ENCODE measurements around the gene MLH3. TPM values are rescaled to one million over a fixed set of nuclear protein-coding genes. Genes with fewer than 3 reads are reported as not detected.

The MLH3 gene
- total RNA-seq, 2 donors from 2014 or later: 16.1 to 19.1 TPM

- Histone ChIP-seq H3K4me3 (no peak overlapping the region), H3K27ac (no peak overlapping the region)
- TF ChIP-seq CTCF (IDR thresholded peaks at IDR 0.05): no peak
These were observed 38.0 kb downstream of the MLH3 start for GRCh38 chr14:75013290-75013689.

GRCh38 chr14:75011356-75011994 is 39.8 kb downstream of the MLH3 start:
- peaks cover 59% of the 10 kb centered on the region for H3K36me3 ChIP-seq

More at GRCh38 chr14:75013290-75013689, 38.0 kb downstream of the MLH3 start:
- Histone ChIP-seq H3K9me3 (no peaks in the 10 kb centered on the region), H3K27me3 (no peaks in the 10 kb centered on the region), H3K4me1 (peaks cover 0 to 33% of the 10 kb centered on the region in 2 donors), H3K36me3 (peaks cover 59% of the 10 kb centered on the region)
- no peak for DNase-seq (ENCODE audit: low spot score)

GRCh38 chr14:75010472-75011093 is 40.7 kb downstream of the MLH3 start:
- Histone ChIP-seq H3K36me3 (peaks cover 59% of the 10 kb centered on the region), H3K27ac (peak overlapping the region in 1 of 2 donors; percentile 71)

More at GRCh38 chr14:75011356-75011994, 39.8 kb downstream of the MLH3 start:
- Histone ChIP-seq H3K4me1 (peaks cover 0 to 33% of the 10 kb centered on the region in 2 donors), H3K9me3 (no peaks in the 10 kb centered on the region), H3K4me3 (no peak overlapping the region), H3K27me3 (no peaks in the 10 kb centered on the region), H3K27ac (peak overlapping the region; percentile 40 to 71)
- TF ChIP-seq CTCF (IDR thresholded peaks at IDR 0.05): no peak
- no peak for DNase-seq (ENCODE audit: low spot score)

GRCh38 chr14:75009176-75009575 is 42.1 kb downstream of the MLH3 start:
- Histone ChIP-seq H3K4me1 (peaks cover 0 to 42% of the 10 kb centered on the region in 2 donors), H3K9me3 (no peaks in the 10 kb centered on the region), H3K36me3 (peaks cover 57% of the 10 kb centered on the region), H3K27ac (no peak overlapping the region), H3K4me3 (no peak overlapping the region), H3K27me3 (no peaks in the 10 kb centered on the region)
- no peak for DNase-seq (ENCODE audit: low spot score)
- TF ChIP-seq CTCF (IDR thresholded peaks at IDR 0.05): no peak

More at GRCh38 chr14:75010472-75011093, 40.7 kb downstream of the MLH3 start:
- no peaks in the 10 kb centered on the region for H3K27me3 ChIP-seq
- no peaks in the 10 kb centered on the region for H3K9me3 ChIP-seq
- peaks cover 0 to 33% of the 10 kb centered on the region in 2 donors for H3K4me1 ChIP-seq
- no peak for TF ChIP-seq CTCF (IDR thresholded peaks at IDR 0.05)
- H3K4me3 ChIP-seq: no peak overlapping the region
- DNase-seq (ENCODE audit: low spot score): no peak

GRCh38 chr14:75005357-75005756 is 45.9 kb downstream of the MLH3 start:
- no peaks in the 10 kb centered on the region for H3K9me3 ChIP-seq
- H3K36me3 ChIP-seq: peaks cover 55% of the 10 kb centered on the region
- H3K27me3 ChIP-seq: no peaks in the 10 kb centered on the region
- H3K4me1 ChIP-seq: peaks cover 0 to 25% of the 10 kb centered on the region in 2 donors
- TF ChIP-seq CTCF (IDR thresholded peaks at IDR 0.05): no peak
- DNase-seq (ENCODE audit: low spot score): no peak
- H3K4me3 ChIP-seq: no peak overlapping the region
- no peak overlapping the region for H3K27ac ChIP-seq

Measured in right atrium auricular region (tissue), 2 donors.